ENCODE data around the gene ZWILCH.

- TF ChIP-seq POLR2A (IDR thresholded peaks at IDR 0.05) (no peak), CTCF (IDR thresholded peaks at IDR 0.05 in 8 of 11, conservative IDR thresholded peaks at IDR 0.05 in 3 of 11) (no peak), POLR2AphosphoS5 (IDR thresholded peaks at IDR 0.05) (no peak)
These were observed 32.7 kb upstream of the ZWILCH start for GRCh38 chr15:66472176-66472999.
